Measurements from ENCODE around the gene ARHGAP15.

The ARHGAP15 gene

DNA sequence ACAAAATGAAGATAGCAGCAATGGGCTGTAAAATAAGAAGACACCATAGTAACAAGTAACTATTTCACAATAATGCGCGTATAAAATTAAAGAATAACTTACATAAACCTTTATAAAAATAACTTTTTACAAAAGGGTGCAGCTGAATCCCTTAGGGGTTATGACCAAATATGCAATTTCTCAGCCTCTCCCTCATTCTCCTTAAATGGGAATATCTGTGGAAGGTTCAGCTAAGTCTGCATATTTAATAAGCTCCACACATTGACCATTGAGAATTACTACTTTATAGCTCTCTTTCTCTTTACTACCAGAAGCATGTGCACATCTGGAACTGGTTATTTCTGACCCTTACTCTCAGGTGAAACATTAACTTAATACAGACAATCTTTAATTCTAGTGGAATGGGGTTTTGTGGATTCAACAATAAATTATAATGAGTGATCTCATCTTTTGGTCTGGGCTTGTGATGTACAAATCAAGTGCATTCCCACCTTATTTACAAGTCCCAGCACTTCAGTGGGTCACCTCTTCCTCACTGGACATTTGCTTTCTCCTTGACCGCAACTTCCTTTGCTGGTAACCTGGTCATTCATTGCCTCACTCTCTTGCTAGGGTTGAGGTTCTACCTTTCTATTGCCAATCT, 15.7 kb downstream of the ARHGAP15 start:
- no peak for DNase-seq (ENCODE audit: low read depth)

DNA sequence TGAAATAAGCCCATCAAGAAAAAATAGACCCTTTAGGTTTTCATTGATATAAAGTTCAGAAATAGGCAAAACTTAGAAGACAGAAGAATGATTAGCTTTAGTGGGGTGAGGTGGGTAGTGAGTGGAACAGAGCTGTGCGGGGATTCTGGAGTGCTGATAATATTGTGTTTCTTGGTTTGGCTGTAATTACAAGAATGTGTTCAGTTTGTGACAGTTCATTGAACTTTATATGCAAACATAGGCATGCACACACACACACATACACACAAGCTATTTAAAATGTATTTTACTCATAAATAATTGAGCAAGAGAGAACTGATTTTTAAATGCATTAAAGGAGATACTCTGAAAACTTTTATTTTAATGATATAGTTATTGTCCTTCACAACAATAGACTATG, 17.1 kb downstream of the ARHGAP15 start:
- no peak for DNase-seq (ENCODE audit: low read depth)

DNA sequence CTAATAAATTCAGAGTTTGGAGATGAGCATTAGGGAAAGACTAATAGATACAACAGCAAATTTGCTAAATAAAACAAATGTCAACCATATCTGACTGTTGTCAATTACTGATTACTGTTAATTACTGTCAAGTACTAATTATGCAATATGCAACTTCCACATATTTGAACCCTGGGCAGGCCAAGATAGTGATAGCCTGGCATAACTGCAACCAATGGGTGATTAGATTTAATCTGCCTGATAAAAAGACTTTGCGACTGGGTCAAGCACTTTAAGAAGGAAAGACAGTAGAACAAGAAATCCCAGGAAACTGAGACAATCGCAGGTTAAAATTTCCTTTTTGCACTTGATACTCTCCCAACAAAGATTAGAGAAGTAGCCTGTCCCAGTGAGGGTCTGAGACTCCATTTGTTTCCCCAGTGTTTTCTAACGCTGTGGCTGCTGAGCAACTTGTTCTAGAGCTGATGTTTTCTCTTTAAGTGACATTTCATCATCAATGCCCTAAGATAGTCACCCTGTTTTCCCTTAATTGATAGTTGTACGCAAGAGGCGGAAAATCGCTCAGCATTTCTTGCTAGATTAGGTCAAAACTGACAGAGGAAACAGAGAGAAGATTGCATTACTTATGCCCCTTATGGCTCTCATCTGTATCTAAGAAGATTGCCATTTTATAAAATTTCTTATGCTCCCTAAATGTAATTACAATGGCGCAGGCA, 17.8 kb downstream of the ARHGAP15 start:
- no peak for DNase-seq (ENCODE audit: low read depth)

DNA sequence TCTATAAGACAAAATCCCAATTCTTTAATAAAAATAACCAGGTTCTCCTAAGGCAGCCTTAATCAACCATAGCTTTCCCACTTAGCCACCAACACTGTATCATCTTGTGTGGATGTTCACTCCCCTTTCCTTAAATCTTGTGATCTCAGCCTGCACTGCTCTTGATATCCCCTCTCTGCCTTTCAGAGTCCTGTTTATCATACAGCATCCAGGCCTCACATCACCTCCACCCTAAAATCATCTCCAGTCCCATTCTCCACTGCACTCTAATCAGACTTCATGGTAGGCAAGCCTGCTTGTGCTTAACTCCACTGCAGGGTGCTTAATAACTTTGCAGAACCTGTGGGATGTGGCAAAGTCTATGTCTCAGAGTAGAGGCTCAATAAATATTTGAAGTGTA, 18.8 kb downstream of the ARHGAP15 start:
- no peak for DNase-seq (ENCODE audit: low read depth)

DNA sequence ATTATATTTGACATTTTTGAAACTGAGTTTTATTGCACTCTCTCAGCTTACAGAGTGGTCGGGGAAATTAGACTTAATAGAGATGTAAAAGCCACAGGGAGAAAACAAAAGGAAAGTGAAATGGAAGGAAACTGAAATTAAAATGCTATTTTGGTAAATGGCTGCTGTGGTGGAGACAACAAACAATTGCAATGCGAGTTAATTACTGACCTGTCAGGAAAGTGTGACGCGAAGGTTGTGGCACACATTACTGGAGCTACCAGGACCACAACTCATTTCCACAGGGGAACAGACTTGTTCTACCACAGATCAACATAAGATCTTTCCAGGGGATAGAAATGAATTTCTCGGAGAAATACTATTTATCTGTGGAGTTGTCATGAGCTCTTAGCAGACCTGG, 19.5 kb downstream of the ARHGAP15 start:
- no peak for DNase-seq (ENCODE audit: low read depth)

DNA sequence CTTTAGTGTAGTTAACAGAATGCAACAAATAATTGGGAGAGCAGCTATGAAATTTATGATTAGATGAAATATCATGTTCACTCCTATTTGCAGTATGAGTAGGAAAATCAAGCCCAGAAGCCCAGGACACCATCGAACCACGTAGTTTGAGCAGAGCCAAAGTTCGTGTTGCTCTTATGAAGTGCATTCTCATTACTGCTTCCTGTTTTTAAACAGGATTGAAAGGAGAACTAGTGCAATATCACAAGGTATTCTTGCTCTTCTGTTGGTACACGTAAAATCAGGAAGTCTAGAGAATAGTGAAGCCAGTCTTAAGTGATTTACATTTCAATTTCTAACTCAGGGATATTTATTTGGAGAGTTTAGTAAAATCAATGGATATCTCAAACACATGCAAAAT, 21.1 kb downstream of the ARHGAP15 start:
- no peak for DNase-seq (ENCODE audit: low read depth)

DNA sequence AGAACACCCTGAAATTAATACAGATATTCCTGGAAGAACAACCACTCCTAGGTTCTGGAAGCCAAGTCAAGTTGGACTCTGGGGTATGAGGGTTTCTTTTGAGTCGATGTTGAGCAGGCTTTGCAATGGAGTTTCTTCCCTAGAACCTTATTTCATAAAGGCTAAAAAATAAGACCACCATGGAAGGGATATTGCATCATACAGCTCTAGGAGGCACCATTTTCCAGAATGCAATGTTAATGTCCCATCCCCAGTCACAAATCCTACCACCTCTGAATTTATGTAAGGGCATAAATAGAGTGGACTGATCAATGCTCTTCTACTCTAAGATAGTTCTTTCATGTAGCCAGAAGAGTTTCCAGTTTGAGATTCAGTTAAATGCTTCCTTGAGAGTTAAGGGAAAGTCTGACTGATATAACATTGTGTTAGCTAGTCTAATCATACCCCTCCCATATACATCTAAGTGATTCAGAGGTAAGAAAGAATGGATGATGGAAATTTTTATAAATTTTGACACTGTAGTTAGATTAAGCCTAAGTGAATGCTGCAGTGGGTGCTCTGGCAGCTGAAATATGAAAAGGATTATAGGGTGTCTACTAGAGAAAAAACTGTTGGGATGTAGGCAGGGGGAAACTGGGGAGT, 22.0 kb downstream of the ARHGAP15 start:
- DNase-seq (ENCODE audit: low read depth) = no peak

DNA sequence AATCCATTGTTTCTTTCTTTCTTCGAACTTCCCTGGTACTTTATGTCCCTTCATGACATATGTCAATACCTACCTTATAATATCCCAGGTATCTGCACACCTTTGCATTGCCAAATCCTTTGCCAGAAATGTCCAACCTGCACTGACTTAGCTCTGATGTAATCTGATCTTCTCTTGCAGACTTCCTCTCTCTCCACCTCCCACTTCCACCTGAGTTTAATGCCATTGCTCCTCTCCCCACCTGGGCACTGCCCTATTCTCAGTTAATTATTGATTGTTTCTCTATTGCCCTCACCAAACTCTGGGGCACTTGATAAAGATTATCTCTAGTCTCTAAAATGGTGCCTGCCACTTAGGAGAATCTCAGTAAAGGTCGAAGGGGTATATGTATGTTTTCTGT, 23.0 kb downstream of the ARHGAP15 start:
- DNase-seq (ENCODE audit: low read depth) = no peak

DNA sequence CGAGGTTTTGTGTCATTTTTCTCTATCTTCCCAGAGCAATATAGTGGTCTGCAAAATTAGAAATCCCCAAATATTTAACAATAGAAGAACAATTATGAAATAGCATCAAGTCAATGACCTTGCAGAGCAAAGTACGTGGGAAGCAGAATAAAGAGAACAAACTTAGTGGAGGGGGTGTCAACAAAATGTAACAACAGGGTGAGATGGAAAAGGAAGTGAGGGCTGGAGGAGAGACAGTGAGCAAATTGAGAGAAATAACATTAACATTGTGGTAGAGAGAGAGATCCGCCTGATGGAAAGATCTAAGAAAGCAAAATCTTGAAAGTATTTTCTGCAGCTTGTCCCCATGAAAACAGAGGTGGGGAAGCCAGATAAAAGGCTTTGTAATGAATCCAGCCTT, 23.4 kb downstream of the ARHGAP15 start:
- DNase-seq (ENCODE audit: low read depth) = no peak

DNA sequence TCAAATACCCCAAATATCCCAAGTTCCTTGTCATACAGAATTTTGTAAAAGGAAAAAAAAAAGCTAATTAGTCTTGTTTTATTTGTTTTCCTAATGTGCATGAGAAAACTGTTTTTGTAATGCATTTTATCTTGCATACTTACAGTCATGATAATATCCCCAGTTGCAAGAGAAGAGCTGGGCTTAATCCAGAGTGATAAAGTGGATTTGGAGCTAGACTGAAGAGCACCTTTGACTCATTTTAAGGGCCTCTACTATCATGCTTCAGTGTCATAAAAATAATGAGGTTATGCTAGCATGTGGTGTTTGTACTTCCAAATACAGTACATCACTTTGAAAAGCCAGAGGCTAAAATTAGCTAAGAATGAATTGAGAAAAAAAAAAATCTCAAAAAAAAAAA, 26.4 kb downstream of the ARHGAP15 start:
- DNase-seq (ENCODE audit: low read depth) = no peak

DNA sequence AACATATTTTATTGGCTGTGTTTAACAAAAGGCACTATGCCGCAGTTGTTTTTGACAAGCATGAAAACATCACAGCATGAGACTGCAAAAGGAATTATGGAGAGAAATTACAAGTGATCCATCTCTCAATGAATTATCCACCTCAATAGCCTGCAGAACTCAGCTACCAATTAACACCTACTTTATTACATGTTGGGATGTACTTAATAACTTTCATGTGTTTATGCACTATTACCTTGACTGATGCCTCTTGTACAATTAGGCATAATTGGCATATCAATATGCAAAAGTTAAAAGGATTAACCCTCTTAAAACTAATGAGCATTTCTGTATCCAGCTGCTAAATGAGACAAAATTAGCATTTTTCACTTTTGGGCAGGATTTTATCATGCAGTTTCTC, 27.8 kb downstream of the ARHGAP15 start:
- no peak for DNase-seq (ENCODE audit: low read depth)

DNA sequence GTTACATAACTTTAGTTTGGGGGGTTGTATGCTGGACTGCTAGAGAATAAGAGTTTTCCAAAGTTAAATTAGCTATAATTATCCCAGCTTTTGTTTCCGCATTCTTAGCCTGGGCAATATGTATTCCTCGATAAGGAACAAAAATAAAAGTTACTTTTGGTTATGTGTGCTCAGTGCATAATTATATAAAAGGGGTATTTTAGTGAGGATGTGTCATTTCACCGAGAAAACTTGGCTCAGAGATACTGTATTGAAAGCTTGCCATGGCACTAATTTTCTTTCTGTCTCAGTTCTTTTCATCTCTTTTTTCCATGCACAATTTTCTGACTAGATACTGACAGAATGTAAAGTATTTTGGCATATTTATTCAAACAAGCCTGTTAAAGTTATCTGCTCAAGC, 28.2 kb downstream of the ARHGAP15 start:
- DNase-seq (ENCODE audit: low read depth) = no peak

DNA sequence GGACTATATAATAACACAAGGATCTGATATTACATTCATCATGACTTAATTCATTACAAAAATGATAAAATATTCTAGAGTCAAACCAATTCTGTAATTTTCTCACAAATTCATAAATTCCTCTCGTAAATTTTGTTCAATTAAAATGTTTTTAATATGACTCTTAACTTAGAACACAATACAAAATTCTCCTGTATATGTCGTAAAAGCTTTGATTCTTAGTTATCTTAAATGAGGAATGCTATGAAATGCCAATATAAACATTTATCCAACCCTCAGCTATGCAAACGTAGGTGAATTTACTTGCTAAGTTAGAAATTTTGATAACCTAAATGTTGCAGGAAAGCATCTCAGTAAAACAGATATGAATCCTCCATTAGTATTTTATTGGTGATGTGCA, 28.9 kb downstream of the ARHGAP15 start:
- DNase-seq (ENCODE audit: low read depth) = no peak

DNA sequence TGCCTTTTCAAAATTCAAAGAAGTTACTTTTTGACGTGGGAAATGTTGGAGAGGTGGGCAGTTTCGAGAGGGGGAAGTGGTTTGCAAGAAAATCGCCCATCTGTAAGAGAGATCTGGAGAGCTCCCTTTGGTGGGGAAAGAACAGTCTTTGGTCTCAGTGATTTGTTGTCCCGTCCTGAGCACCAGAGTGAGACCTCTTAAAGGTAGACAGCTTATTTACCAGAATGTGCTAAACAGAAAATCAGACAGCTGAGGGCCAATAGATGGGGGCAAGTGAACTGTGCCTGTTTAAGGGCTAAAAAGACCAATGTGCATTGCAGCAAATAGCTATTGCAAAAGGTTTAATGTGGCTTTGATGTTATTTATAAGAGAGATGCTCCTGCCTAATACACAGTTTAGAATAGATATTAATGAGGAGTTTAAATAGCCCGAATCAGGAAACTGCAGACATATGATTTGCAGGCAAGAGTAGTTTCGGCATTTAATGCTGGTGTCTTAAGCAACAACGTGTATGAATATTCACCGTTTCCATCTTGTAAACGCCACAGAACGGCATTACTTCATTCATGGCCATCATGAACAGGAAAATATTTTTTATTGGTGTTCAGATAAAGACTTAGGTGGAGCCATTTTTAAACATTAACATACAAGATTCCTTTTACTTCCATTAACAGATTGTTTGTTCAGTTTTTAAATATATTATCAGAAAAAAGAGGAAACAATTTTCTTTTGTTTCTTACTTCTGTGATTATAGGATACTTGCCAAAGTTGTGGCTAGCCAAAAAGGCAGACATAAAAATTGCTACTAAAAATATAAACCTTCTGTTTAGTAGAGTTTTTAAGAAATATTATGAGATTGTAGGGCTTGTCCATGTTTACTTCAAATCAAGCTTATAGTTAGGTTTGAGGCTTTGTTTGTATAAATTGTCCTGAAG, 29.6 kb downstream of the ARHGAP15 start:
- no peak for DNase-seq (ENCODE audit: low read depth)

DNA sequence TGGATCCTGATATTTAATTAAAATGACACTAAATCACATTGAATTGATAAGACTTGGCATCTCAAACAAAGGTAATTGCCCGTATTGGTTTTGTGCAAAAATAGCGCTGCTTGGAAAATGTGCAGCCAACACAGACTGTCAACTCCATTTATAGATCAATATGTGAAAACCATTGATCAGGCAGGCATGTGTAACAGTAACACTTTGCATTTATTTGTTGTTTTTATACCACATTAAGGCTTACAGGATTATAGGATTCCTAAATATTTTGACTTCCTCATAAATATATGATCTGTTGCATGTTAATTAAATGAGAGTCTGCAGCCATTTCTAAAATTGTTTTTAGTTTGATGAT, 30.2 kb downstream of the ARHGAP15 start:
- DNase-seq (ENCODE audit: low read depth) = no peak

DNA sequence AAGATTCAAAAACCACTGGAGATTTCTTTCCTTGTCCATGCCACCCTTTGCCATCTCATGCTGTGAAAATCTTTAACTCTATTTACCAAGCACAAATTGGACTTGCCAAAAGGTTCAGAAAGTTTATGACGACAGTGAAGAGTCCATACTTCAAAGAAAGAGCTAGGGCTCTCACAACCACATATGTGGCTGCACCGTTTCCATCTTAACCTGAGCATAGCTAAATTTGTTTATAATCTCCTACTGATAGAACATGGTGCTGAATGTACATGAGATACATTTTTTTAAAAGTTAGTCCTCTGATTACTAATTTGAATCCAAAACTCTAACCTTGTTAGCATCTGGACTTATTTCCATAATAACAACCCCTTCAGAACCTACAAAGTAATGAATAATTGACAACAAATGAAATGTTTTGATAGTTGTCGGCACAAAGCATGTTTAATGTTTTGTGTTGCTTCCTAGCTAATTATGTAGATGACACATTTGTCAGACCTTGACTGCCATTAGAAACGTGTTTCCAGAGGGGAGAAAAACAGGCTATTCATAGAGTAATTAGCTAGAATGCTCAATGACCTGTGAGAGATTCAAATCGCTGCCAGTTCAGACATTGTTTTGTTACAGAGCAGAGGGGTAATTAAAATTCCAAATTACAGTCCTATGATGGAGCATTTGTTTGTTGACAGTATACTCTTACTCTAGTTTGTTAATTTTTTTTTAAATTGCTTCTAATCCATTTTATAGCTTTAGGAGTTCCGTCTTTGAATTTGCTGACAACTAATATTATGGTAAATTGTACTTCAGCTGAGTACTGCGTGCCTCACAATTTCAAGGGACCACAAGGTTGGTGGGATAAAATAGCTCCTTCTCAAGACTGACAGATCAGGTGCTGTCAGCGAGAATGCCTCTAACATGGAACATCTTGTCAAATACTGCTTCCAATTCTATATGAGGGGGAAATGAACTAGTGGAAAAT, 31.8 kb downstream of the ARHGAP15 start:
- DNase-seq (ENCODE audit: low read depth) = no peak

DNA sequence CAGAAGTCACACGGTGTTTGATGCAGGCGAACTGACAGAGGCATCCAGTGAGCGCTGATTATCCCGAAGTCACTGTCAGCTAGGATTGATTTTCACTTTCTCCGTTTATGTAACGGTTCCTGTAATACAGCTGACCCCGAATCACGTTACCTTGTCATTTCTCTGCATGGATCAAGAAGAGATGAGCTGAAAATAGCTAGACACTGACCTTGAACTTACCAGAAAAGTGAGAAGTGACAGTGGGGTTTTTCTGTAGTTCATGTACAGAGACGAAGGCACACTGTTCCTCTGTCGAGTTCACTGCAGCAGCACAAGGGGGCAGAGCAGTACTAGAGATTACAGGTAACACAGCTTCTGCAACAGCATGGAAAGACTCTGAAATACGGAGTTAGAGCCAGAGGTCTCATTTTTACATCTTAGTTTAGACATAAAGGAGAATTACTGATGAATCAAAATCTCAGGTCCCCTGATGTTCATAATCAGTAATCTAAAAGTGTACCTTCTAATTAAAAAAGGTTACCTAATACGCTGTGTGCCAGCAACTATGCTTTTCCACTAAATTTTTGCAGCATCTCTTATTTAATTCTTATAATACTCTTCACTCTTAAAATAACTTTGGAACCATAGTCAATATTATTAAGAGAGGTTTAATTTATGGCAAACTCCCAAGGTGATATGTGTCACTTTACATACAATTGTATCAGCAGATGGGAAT, 33.1 kb downstream of the ARHGAP15 start:
- peak; percentile 46 for DNase-seq (ENCODE audit: low read depth)

DNA sequence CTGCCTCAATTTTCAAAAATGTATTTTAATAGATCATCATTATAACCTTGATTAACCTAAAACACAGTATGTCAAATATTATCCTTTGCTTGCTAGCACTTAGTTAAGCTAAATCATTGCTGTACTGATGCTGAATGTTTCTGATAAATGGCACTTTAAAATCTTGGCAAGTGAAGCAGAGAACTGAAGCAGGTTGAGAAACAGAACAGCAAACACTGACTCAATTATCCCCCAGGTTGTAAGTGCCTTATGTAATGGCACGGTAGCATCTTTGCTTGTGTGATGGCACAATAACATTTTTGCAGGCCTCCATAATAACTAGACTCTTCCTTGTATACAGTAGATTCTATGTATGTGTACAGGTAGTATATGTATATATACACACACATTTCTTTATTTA, 33.8 kb downstream of the ARHGAP15 start:
- DNase-seq (ENCODE audit: low read depth) = no peak

DNA sequence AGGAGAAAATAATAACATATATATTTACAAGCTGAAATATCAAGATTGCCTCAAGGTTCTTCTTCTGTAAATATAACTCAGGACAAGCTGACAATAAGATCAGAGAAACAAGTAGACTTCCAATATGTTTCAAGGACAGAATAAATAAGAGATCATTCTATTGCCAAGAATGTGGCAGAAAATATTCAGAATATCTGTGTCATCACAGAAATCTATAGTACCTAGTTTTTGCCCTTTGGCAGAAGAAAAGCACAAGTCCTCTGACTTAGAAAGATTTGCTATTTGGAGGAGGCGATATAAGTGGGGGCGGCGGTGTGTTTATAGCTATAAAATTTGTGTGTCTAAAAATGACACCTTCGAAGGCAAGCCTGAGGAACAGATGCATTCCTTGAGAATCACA, 34.3 kb downstream of the ARHGAP15 start:
- no peak for DNase-seq (ENCODE audit: low read depth)

DNA sequence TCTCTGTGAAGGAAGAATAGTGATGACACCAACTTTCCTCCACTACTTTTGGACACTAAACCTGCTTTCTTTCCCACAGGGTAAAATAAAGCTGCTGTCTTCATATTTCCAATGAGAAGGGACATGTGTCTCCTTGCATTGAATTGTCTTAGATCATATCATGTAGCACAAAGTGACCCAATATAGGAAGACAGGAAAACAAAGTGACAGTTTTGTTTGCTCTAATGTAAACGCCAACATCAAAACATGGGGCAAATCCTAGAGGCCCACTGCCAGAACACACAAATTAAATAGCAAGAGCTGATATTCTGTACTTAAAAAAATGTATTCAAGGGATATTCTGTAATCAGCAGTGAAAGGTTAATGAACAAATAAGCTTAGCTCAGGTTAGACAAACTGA, 36.1 kb downstream of the ARHGAP15 start:
- no peak for DNase-seq (ENCODE audit: low read depth)

DNA sequence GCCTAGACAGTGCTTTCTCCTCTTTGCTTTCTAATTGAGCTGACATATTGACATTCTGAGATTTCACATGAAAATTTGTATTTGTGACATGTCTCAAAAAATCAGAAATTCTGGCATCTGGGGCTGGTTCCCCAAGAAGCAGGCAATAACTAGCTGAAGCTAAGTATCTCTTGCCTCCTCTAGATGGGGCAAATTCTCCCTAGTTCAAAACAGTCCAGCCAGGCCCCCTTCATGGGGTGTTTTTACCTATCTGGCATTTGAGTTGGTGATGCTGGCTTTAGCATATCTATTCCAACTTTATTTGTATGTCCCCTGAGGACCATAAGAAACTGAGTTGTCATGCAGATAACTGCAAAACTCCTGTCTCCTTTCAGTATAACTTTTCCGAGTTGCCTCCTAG, 39.9 kb downstream of the ARHGAP15 start:
- DNase-seq (ENCODE audit: low read depth) = no peak
